Activated T-helper 1 cell treated with anti-CD3 and anti-CD28 coated beads, Interleukin-12 subunit alpha, Interleukin-12 subunit beta, Interleukin-2, Interleukin-4 antibody, amounts not matched to agents 30 ng/mL and 10 ng/mL and 1 ng/mL, durations not matched to agents 14 hours and 24 hours and 36 hours (primary cell): ENCODE measurements around the gene RHOU. TPM values are rescaled to one million over a fixed set of nuclear protein-coding genes. Genes with fewer than 3 reads are reported as not detected.

Experiments used
- total RNA-seq: library from RNA; stranded (reverse); gene quantifications from 2 replicates; pipeline ENCODE4 v1.2.3, GENCODE V29; 2022

The RHOU gene
- total RNA-seq, 1 donor from 2014 or later = 0.49 TPM

Other genes with a start within 250 kb of the RHOU start
- 137 TPM in 2 replicates for gene RNF187, start 248.1 kb upstream of the RHOU start, total RNA-seq